ENCODE data around the gene ERVW-1. TPM values are rescaled to one million over a fixed set of nuclear protein-coding genes. Genes with fewer than 3 reads are reported as not detected.

ERVW-1 gene
- polyA plus RNA-seq, 1 donor (not counting 4 experiments of a cell fraction or from before 2014, with no cell fraction given), result not detected

- no peak for DNase-seq (ENCODE audit: low read depth, low spot score)
- Histone ChIP-seq H3K4me2 (ENCODE audit: control insufficient read depth, extremely low read depth, insufficient read depth, low read depth, low read length) (no peak overlapping the region), H3K4me1 (ENCODE audit: control insufficient read depth, extremely low read depth, insufficient read depth, low read length) (peaks cover 13% of the 10 kb centered on the region), H3K27ac (ENCODE audit: control insufficient read depth, insufficient read depth, low read length) (no peak overlapping the region), H3K9me3 (ENCODE audit: control insufficient read depth, low read depth, low read length) (no peaks in the 10 kb centered on the region), H4K20me1 (ENCODE audit: control insufficient read depth, extremely low read depth, insufficient read depth, low read length) (no peaks in the 10 kb centered on the region), H3K4me3 (ENCODE audit: control insufficient read depth in 2 of 3, extremely low read depth in 1 of 3, insufficient read depth in 2 of 3, low read depth in 1 of 3, low read length in 3 of 3) (no peak overlapping the region), H3K9me1 (ENCODE audit: control insufficient read depth, extremely low read depth, insufficient read depth, low read length) (no peaks in the 10 kb centered on the region), H3K9ac (ENCODE audit: control insufficient read depth, extremely low read depth, insufficient read depth, low read length) (no peak overlapping the region), H3K36me3 (ENCODE audit: control insufficient read depth in 2 of 2, extremely low read depth in 1 of 2, insufficient read depth in 2 of 2, low read length in 2 of 2) (peaks cover 0 to 5% of the 10 kb centered on the region in 2 experiments), H3K27me3 (ENCODE audit: control insufficient read depth, extremely low read depth, insufficient read depth, low read length) (no peaks in the 10 kb centered on the region), H2AFZ (ENCODE audit: control insufficient read depth, low read length) (peak overlapping the region; percentile 79), H3K79me2 (ENCODE audit: control insufficient read depth, insufficient read depth, low read length) (no peaks in the 10 kb centered on the region)
- TF ChIP-seq, protein P1, sequence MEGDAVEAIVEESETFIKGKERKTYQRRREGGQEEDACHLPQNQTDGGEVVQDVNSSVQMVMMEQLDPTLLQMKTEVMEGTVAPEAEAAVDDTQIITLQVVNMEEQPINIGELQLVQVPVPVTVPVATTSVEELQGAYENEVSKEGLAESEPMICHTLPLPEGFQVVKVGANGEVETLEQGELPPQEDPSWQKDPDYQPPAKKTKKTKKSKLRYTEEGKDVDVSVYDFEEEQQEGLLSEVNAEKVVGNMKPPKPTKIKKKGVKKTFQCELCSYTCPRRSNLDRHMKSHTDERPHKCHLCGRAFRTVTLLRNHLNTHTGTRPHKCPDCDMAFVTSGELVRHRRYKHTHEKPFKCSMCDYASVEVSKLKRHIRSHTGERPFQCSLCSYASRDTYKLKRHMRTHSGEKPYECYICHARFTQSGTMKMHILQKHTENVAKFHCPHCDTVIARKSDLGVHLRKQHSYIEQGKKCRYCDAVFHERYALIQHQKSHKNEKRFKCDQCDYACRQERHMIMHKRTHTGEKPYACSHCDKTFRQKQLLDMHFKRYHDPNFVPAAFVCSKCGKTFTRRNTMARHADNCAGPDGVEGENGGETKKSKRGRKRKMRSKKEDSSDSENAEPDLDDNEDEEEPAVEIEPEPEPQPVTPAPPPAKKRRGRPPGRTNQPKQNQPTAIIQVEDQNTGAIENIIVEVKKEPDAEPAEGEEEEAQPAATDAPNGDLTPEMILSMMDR (optimal IDR thresholded peaks at IDR 0.05 in 1 of 3, IDR thresholded peaks at IDR 0.05 in 1 of 3, conservative IDR thresholded peaks at IDR 0.05 in 1 of 3; ENCODE audit: extremely low read depth in 1 of 3, insufficient read depth in 2 of 3, low read length in 3 of 3), result peak; percentile 64 to 73 (median 73)
- TF ChIP-seq EZH2 (IDR thresholded peaks at IDR 0.05; ENCODE audit: low read length), result no peak
- dilution Hi-C loops (cut with MboI; ENCODE audit: extremely low pct_ligation_motif_present, low sequenced_read_pairs), result no loop called here
- no peak for FAIRE-seq
These were observed 16.4 kb downstream of the ERVW-1 start for GRCh38 chr7:92461027-92462003.

- H3K4me2 ChIP-seq (ENCODE audit: control insufficient read depth, extremely low read depth, insufficient read depth, low read depth, low read length), result no peak overlapping the region
- TF ChIP-seq EZH2 (IDR thresholded peaks at IDR 0.05; ENCODE audit: low read length), result no peak
- TF ChIP-seq, protein P1 (optimal IDR thresholded peaks at IDR 0.05 in 1 of 3, IDR thresholded peaks at IDR 0.05 in 1 of 3, conservative IDR thresholded peaks at IDR 0.05 in 1 of 3; ENCODE audit: extremely low read depth in 1 of 3, insufficient read depth in 2 of 3, low read length in 3 of 3), result no peak
- dilution Hi-C loops (cut with MboI; ENCODE audit: extremely low pct_ligation_motif_present, low sequenced_read_pairs), result no loop called here
These were observed 17.2 kb downstream of the ERVW-1 start for GRCh38 chr7:92460510-92460909.

More at GRCh38 chr7:92460510-92460909, 17.2 kb downstream of the ERVW-1 start:
- no peak for FAIRE-seq
- no peak overlapping the region for H3K4me3 ChIP-seq (ENCODE audit: control insufficient read depth in 2 of 3, extremely low read depth in 1 of 3, insufficient read depth in 2 of 3, low read depth in 1 of 3, low read length in 3 of 3)
- H3K36me3 ChIP-seq (ENCODE audit: control insufficient read depth in 2 of 2, extremely low read depth in 1 of 2, insufficient read depth in 2 of 2, low read length in 2 of 2), result peaks cover 3 to 10% of the 10 kb centered on the region in 2 experiments
- no peaks in the 10 kb centered on the region for H4K20me1 ChIP-seq (ENCODE audit: control insufficient read depth, extremely low read depth, insufficient read depth, low read length)
- H3K79me2 ChIP-seq (ENCODE audit: control insufficient read depth, insufficient read depth, low read length), result no peaks in the 10 kb centered on the region
- no peak for DNase-seq (ENCODE audit: low read depth, low spot score)
- no peaks in the 10 kb centered on the region for H3K27me3 ChIP-seq (ENCODE audit: control insufficient read depth, extremely low read depth, insufficient read depth, low read length)
- no peak overlapping the region for H2AFZ ChIP-seq (ENCODE audit: control insufficient read depth, low read length)
- no peaks in the 10 kb centered on the region for H3K9me3 ChIP-seq (ENCODE audit: control insufficient read depth, low read depth, low read length)
- H3K9ac ChIP-seq (ENCODE audit: control insufficient read depth, extremely low read depth, insufficient read depth, low read length), result no peak overlapping the region
- H3K9me1 ChIP-seq (ENCODE audit: control insufficient read depth, extremely low read depth, insufficient read depth, low read length), result no peaks in the 10 kb centered on the region
- H3K27ac ChIP-seq (ENCODE audit: control insufficient read depth, insufficient read depth, low read length), result no peak overlapping the region
- H3K4me1 ChIP-seq (ENCODE audit: control insufficient read depth, extremely low read depth, insufficient read depth, low read length), result peaks cover 13% of the 10 kb centered on the region

All from keratinocyte (primary cell).